Measurements from ENCODE around the gene CRB2.

CRB2 gene

GRCh38 chr9:123329329-123329955 lies 26.6 kb upstream of the CRB2 start:
- DNase-seq, result no peak

- no peak for DNase-seq
Observed at GRCh38 chr9:123331346-123332060, 24.5 kb upstream of the CRB2 start.

- peak; percentile 42 for DNase-seq
Observed at GRCh38 chr9:123333058-123333669, 22.8 kb upstream of the CRB2 start.

GRCh38 chr9:123334639-123335038 lies 21.4 kb upstream of the CRB2 start:
- no peak for DNase-seq

- DNase-seq, result peak; percentile 66
Observed at GRCh38 chr9:123335193-123335985, 20.6 kb upstream of the CRB2 start.

GRCh38 chr9:123335986-123336329 lies 20.0 kb upstream of the CRB2 start:
- no peak for DNase-seq

GRCh38 chr9:123336449-123336848 lies 19.5 kb upstream of the CRB2 start:
- DNase-seq, result no peak

GRCh38 chr9:123336959-123337358 lies 19.0 kb upstream of the CRB2 start:
- no peak for DNase-seq

GRCh38 chr9:123337971-123338370 lies 18.0 kb upstream of the CRB2 start:
- no peak for DNase-seq

- no peak for DNase-seq
Observed at GRCh38 chr9:123338710-123339665, 17.0 kb upstream of the CRB2 start.

GRCh38 chr9:123339666-123340510 lies 16.1 kb upstream of the CRB2 start:
- no peak for DNase-seq

GRCh38 chr9:123341816-123342215 lies 14.2 kb upstream of the CRB2 start:
- DNase-seq, result no peak

- DNase-seq, result no peak
Observed at GRCh38 chr9:123342247-123342646, 13.8 kb upstream of the CRB2 start.

- DNase-seq, result no peak
Observed at GRCh38 chr9:123343443-123344191, 12.4 kb upstream of the CRB2 start.

GRCh38 chr9:123344192-123344949 lies 11.6 kb upstream of the CRB2 start:
- no peak for DNase-seq

- no peak for DNase-seq
Observed at GRCh38 chr9:123345567-123345955, 10.4 kb upstream of the CRB2 start.

GRCh38 chr9:123346026-123346425 lies 10.0 kb upstream of the CRB2 start:
- no peak for DNase-seq

- DNase-seq, result no peak
Observed at GRCh38 chr9:123346826-123347225, 9.2 kb upstream of the CRB2 start.

GRCh38 chr9:123347289-123348060 lies 8.5 kb upstream of the CRB2 start:
- DNase-seq, result no peak

Measured in amniotic stem cell (primary cell).